SK-N-SH treated with all-trans-retinoic acid at 6 μM for 48 hours (cell line): ENCODE data around the gene ITGBL1.

ENCODE experiments used
- ATAC-seq: fragments of 200-7000 bp; cut with Tn5 transposase; 3 replicates; pipeline ENCODE4 v1.9.1; 2020; ENCODE audit warnings: mild to moderate bottlenecking, moderate library complexity
- BACH2 ChIP-seq: fragments of 250-450 bp; sonication (Bioruptor Pico); IDR thresholded peaks from 2 replicates; pipeline ENCODE4 v1.9.0; 2021; ENCODE audit warnings: mild to moderate bottlenecking, borderline replicate concordance
- CREB5 ChIP-seq: fragments of 250-450 bp; sonication (Bioruptor Pico); IDR thresholded peaks from 2 replicates; pipeline ENCODE4 v1.5.1; 2020; ENCODE audit warnings: low read depth, mild to moderate bottlenecking, moderate library complexity
- CSDC2 ChIP-seq: fragments of 250-450 bp; sonication (Bioruptor Pico); IDR thresholded peaks from 2 replicates; pipeline ENCODE4 v1.5.0; 2020; ENCODE audit warnings: mild to moderate bottlenecking, moderate library complexity
- CSRNP3 ChIP-seq: fragments of 250-450 bp; sonication (Bioruptor Pico); IDR thresholded peaks from 2 replicates; pipeline ENCODE4 v1.5.1; 2021; ENCODE audit warnings: mild to moderate bottlenecking, moderate library complexity
- ESRRG ChIP-seq: fragments of 250-450 bp; sonication (Bioruptor Pico); IDR thresholded peaks from 2 replicates; pipeline ENCODE4 v1.6.1; 2021; ENCODE audit warnings: mild to moderate bottlenecking
- GLIS3 ChIP-seq: fragments of 250-450 bp; sonication (Bioruptor Pico); IDR thresholded peaks from 2 replicates; pipeline ENCODE4 v1.5.0; 2020; ENCODE audit warnings: mild to moderate bottlenecking, moderate library complexity
- ISL1 ChIP-seq: fragments of 250-450 bp; sonication (Bioruptor Pico); IDR thresholded peaks from 2 replicates; pipeline ENCODE4 v2.1.2; 2022; ENCODE audit warnings: mild to moderate bottlenecking, moderate library complexity
- OSR1 ChIP-seq: fragments of 250-450 bp; sonication (Bioruptor Pico); IDR thresholded peaks from 2 replicates; pipeline ENCODE4 v1.8.0; 2022; ENCODE audit warnings: moderate library complexity, mild to moderate bottlenecking, inconsistent platforms
- PATZ1 ChIP-seq: fragments of 250-450 bp; sonication (Bioruptor Pico); IDR thresholded peaks from 2 replicates; pipeline ENCODE4 v1.8.0; 2020; ENCODE audit warnings: mild to moderate bottlenecking, moderate library complexity, borderline replicate concordance
- POU6F1 ChIP-seq: fragments of 250-450 bp; sonication (Bioruptor Pico); IDR thresholded peaks from 2 replicates; pipeline ENCODE4 v1.8.0; 2021; ENCODE audit warnings: low read depth, mild to moderate bottlenecking, moderate library complexity, borderline replicate concordance
- PPARA ChIP-seq: fragments of 250-450 bp; sonication (Bioruptor Pico); IDR thresholded peaks from 2 replicates; pipeline ENCODE4 v1.5.0; 2020; ENCODE audit warnings: mild to moderate bottlenecking, borderline replicate concordance
- RARB ChIP-seq: fragments of 250-450 bp; sonication (Bioruptor Pico); IDR thresholded peaks from 2 replicates; pipeline ENCODE4 v1.8.0; 2021; ENCODE audit warnings: mild to moderate bottlenecking, moderate library complexity
- SNAI2 ChIP-seq: fragments of 250-450 bp; sonication (Bioruptor Pico); IDR thresholded peaks from 2 replicates; pipeline ENCODE4 v1.5.0; 2020; ENCODE audit warnings: mild to moderate bottlenecking, moderate library complexity
- TCF4 ChIP-seq: fragments of 250-450 bp; sonication (Bioruptor Pico); IDR thresholded peaks from 2 replicates; pipeline ENCODE4 v1.8.0; 2021; ENCODE audit warnings: mild to moderate bottlenecking, moderate library complexity, borderline replicate concordance
- TOX ChIP-seq: fragments of 250-450 bp; sonication (Bioruptor Pico); IDR thresholded peaks from 2 replicates; pipeline ENCODE4 v1.8.0; 2021; ENCODE audit warnings: mild to moderate bottlenecking, moderate library complexity, borderline replicate concordance
- TSHZ2 ChIP-seq: fragments of 250-450 bp; sonication (Bioruptor Pico); IDR thresholded peaks from 2 replicates; pipeline ENCODE4 v1.5.0; 2020; ENCODE audit warnings: mild to moderate bottlenecking, moderate library complexity
- ZC3H10 ChIP-seq: fragments of 250-450 bp; sonication (Bioruptor Pico); IDR thresholded peaks from 2 replicates; pipeline ENCODE4 v1.5.1; 2021; ENCODE audit warnings: mild to moderate bottlenecking, moderate library complexity
- ZFP3 ChIP-seq: fragments of 250-450 bp; sonication (Bioruptor Pico); IDR thresholded peaks from 2 replicates; pipeline ENCODE4 v1.5.0; 2020; ENCODE audit warnings: mild to moderate bottlenecking, moderate library complexity
- ZFP30 ChIP-seq: fragments of 450-650 bp; formaldehyde crosslinking; IDR thresholded peaks from 2 replicates; pipeline ENCODE4 v1.5.0; 2022; ENCODE audit warnings: mild to moderate bottlenecking, moderate library complexity
- ZNF565 ChIP-seq: fragments of 450-650 bp; formaldehyde crosslinking; conservative IDR thresholded peaks from 2 replicates; pipeline ENCODE4 v1.5.0; 2020; ENCODE audit warnings: low read depth, mild to moderate bottlenecking, moderate library complexity
- ZNF70 ChIP-seq: fragments of 450-650 bp; formaldehyde crosslinking; IDR thresholded peaks from 2 replicates; pipeline ENCODE4 v1.5.0; 2020; ENCODE audit warnings: mild to moderate bottlenecking, moderate library complexity
- ZNF8 ChIP-seq: fragments of 450-650 bp; formaldehyde crosslinking; IDR thresholded peaks from 2 replicates; pipeline ENCODE4 v1.5.0; 2020; ENCODE audit warnings: mild to moderate bottlenecking, moderate library complexity

ITGBL1 gene

GRCh38 chr13:101649488-101650126, 197.1 kb downstream of the ITGBL1 start:
- no peak for TF ChIP-seq TSHZ2 (CRISPR knock-in tag)
- 0 out of 2 replicates have a peak, but pooled peaks have one; percentile 39 for TF ChIP-seq ISL1
- ATAC-seq: peak; percentile 60

- ATAC-seq: no peak
- TF ChIP-seq ZFP3 (CRISPR knock-in tag): no peak
- no peak for TF ChIP-seq BACH2 (CRISPR knock-in tag)
- TF ChIP-seq RARB (CRISPR knock-in tag): no peak
- TF ChIP-seq SNAI2 (CRISPR knock-in tag): no peak
- TF ChIP-seq TOX (CRISPR knock-in tag): no peak
- TF ChIP-seq PPARA (CRISPR knock-in tag): no peak
- no peak for TF ChIP-seq OSR1
Observed at GRCh38 chr13:101654883-101655282, 202.4 kb downstream of the ITGBL1 start.

- no peak for ATAC-seq
Observed at GRCh38 chr13:101655435-101655834, 203.0 kb downstream of the ITGBL1 start.

GRCh38 chr13:101660711-101661110, 208.2 kb downstream of the ITGBL1 start:
- no peak for ATAC-seq
- no peak for TF ChIP-seq ZNF70 (CRISPR knock-in tag)
- TF ChIP-seq PATZ1 (CRISPR knock-in tag): no peak
- no peak for TF ChIP-seq CREB5 (CRISPR knock-in tag)
- TF ChIP-seq CSRNP3: no peak
- TF ChIP-seq BACH2 (CRISPR knock-in tag): no peak
- TF ChIP-seq TCF4 (CRISPR knock-in tag): no peak

More at GRCh38 chr13:101655435-101655834, 203.0 kb downstream of the ITGBL1 start:
- no peak for TF ChIP-seq ZNF70 (CRISPR knock-in tag)
- TF ChIP-seq SNAI2 (CRISPR knock-in tag): no peak
- no peak for TF ChIP-seq PPARA (CRISPR knock-in tag)
- no peak for TF ChIP-seq CSDC2 (CRISPR knock-in tag)
- no peak for TF ChIP-seq OSR1
- TF ChIP-seq BACH2 (CRISPR knock-in tag): no peak
- no peak for TF ChIP-seq GLIS3 (CRISPR knock-in tag)
- TF ChIP-seq ESRRG (CRISPR knock-in tag): no peak
- no peak for TF ChIP-seq ZFP30 (CRISPR knock-in tag)
- no peak for TF ChIP-seq POU6F1
- no peak for TF ChIP-seq ZNF8
- TF ChIP-seq RARB (CRISPR knock-in tag): no peak
- TF ChIP-seq TSHZ2 (CRISPR knock-in tag): no peak
- no peak for TF ChIP-seq ZNF565 (CRISPR knock-in tag)
- TF ChIP-seq ZC3H10 (CRISPR knock-in tag): no peak
- no peak for TF ChIP-seq TOX (CRISPR knock-in tag)
